SU-DHL-6 (cell line): Measurements from ENCODE around the gene AMMECR1.
"Not testable (repeated sequence)": the region's sequence is repeated elsewhere in the genome, so short reads cannot be mapped to it uniquely, and the experiment has no call there.

Experiments used
- H2AFZ ChIP-seq: fragments of 200-600 bp; sonication (generic); 2 replicates; pipeline ENCODE4 v1.6.1; 2014; ENCODE audit warnings: low read depth, mild to moderate bottlenecking, moderate library complexity, mixed read lengths, antibody characterized with exemption, low read length; ENCODE audit not compliant: severe bottlenecking
- H3F3A ChIP-seq: fragments of 200-600 bp; shearing (Covaris generic); 2 replicates; pipeline ENCODE4 v1.6.0; 2016; ENCODE audit warnings: antibody characterized with exemption, mild to moderate bottlenecking; ENCODE audit not compliant: insufficient read depth
- H3K27ac ChIP-seq: fragments of 200-600 bp; sonication (generic); 2 replicates; pipeline ENCODE4 v1.5.1; 2016; ENCODE audit warnings: low read depth, mild to moderate bottlenecking, low read length, moderate library complexity, mixed read lengths
- H3K27me3 ChIP-seq: fragments of 200-600 bp; sonication (generic), shearing (Covaris generic); 2 replicates; pipeline ENCODE4 v1.6.0; 2014; ENCODE audit warnings: mild to moderate bottlenecking, low read length
- H3K36me3 ChIP-seq: fragments of 200-600 bp; sonication (generic); 2 replicates; pipeline ENCODE4 v1.6.1; 2014; ENCODE audit warnings: mild to moderate bottlenecking, low read length, mixed read lengths
- H3K4me2 ChIP-seq: fragments of 300-600, 200-600 bp; shearing (Covaris generic), sonication (generic); 2 replicates; pipeline ENCODE4 v1.6.0; 2014; ENCODE audit warnings: low read length, low read depth, mild to moderate bottlenecking; ENCODE audit not compliant: poor library complexity, severe bottlenecking
- H3K4me3 ChIP-seq: fragments of 200-600 bp; sonication (generic); 2 replicates; pipeline ENCODE4 v1.5.1; 2014; ENCODE audit warnings: antibody characterized with exemption, low read length, mild to moderate bottlenecking, mixed read lengths; ENCODE audit not compliant: insufficient read depth, poor library complexity, severe bottlenecking
- H3K79me2 ChIP-seq: fragments of 200-600 bp; sonication (generic); 2 replicates; pipeline ENCODE4 v1.6.1; 2014; ENCODE audit warnings: mild to moderate bottlenecking, low read length, moderate library complexity; ENCODE audit not compliant: insufficient read depth
- H3K9ac ChIP-seq: fragments of 200-600 bp; sonication (generic); 2 replicates; pipeline ENCODE4 v1.7.0; 2014; ENCODE audit warnings: mild to moderate bottlenecking, low read length
- H3K9me2 ChIP-seq: fragments of 200-600 bp; sonication (generic); replicated peaks from 2 replicates; pipeline ENCODE4 v1.6.1; 2014; ENCODE audit warnings: low read length; ENCODE audit not compliant: insufficient read depth
- H3K9me3 ChIP-seq: fragments of 200-600 bp; sonication (generic); 2 replicates; pipeline ENCODE4 v1.6.1; 2014; ENCODE audit warnings: low read length, mixed read lengths; ENCODE audit not compliant: insufficient read depth
- H4K20me1 ChIP-seq: fragments of 200-600 bp; sonication (generic); 2 replicates; pipeline ENCODE4 v1.6.1; 2014; ENCODE audit warnings: low read depth, mild to moderate bottlenecking, antibody characterized with exemption, low read length, moderate library complexity, mixed read lengths
- EZH2phosphoT487 ChIP-seq: fragments of 200-600 bp; sonication (generic), shearing (Covaris generic); conservative IDR thresholded peaks from 2 replicates; pipeline ENCODE4 v1.6.1; 2018; ENCODE audit warnings: mild to moderate bottlenecking, antibody characterized with exemption, low read length, moderate library complexity, mixed read lengths
- TF ChIP-seq, protein P1 (sequence below): fragments of 200-600 bp; sonication (generic); IDR thresholded peaks from one replicate; pipeline ENCODE4 v1.5.1; 2017; ENCODE audit warnings: antibody characterized with exemption, mild to moderate bottlenecking, low read length, moderate library complexity; ENCODE audit not compliant: insufficient read depth, poor library complexity, severe bottlenecking

AMMECR1 gene

DNA sequence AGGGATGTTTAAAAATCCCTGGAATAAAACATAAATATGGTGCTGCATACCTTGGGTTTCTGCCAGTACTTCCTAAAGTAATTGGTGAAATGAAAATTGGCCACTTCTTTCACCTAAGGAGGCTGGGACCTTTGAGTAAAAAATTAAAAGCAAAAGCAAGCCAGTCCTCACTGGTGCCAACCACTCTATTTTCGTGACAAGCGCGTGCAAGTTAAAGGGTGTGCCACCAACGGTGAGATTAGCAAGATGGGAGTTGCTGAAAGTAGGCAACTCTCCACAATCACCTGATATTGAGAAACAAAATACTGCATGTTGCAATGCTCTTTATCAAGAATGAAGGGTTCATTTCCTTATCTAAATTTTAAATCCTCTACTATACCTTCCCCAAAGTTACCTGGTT, 21.1 kb upstream of the AMMECR1 start:
- H3K9ac ChIP-seq, result no peak overlapping the region
- H3F3A ChIP-seq, result no peaks in the 10 kb centered on the region
- no peak overlapping the region for H3K4me3 ChIP-seq
- no peaks in the 10 kb centered on the region for H3K27me3 ChIP-seq
- no peak for TF ChIP-seq EZH2phosphoT487
- TF ChIP-seq, protein P1, sequence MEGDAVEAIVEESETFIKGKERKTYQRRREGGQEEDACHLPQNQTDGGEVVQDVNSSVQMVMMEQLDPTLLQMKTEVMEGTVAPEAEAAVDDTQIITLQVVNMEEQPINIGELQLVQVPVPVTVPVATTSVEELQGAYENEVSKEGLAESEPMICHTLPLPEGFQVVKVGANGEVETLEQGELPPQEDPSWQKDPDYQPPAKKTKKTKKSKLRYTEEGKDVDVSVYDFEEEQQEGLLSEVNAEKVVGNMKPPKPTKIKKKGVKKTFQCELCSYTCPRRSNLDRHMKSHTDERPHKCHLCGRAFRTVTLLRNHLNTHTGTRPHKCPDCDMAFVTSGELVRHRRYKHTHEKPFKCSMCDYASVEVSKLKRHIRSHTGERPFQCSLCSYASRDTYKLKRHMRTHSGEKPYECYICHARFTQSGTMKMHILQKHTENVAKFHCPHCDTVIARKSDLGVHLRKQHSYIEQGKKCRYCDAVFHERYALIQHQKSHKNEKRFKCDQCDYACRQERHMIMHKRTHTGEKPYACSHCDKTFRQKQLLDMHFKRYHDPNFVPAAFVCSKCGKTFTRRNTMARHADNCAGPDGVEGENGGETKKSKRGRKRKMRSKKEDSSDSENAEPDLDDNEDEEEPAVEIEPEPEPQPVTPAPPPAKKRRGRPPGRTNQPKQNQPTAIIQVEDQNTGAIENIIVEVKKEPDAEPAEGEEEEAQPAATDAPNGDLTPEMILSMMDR, result no peak
- H3K27ac ChIP-seq, result no peak overlapping the region
- no peak overlapping the region for H3K4me2 ChIP-seq
- H3K79me2 ChIP-seq, result no peaks in the 10 kb centered on the region
- H3K9me2 ChIP-seq, result no peaks in the 10 kb centered on the region
- no peaks in the 10 kb centered on the region for H3K36me3 ChIP-seq
- no peaks in the 10 kb centered on the region for H4K20me1 ChIP-seq
- H3K9me3 ChIP-seq, result no peaks in the 10 kb centered on the region
- no peak overlapping the region for H2AFZ ChIP-seq

DNA sequence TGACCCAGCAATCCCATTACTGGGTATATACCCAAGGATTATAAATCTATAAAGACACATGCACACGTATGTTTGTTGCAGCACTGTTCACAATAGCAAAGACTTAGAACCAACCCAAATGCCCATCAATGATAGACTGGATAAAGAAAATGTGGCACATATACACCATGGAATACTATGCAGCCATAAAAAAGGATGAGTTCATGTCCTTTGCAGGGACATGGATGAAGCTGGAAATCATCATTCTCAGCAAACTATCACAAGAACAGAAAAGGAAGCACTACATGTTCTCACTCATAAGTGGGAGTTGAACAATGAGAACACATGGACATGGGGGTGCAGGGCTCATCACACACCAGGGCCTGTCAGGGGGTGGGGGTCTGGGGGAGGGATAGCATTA, 15.6 kb upstream of the AMMECR1 start:
- not testable (repeated sequence) for H3K9me2 ChIP-seq, H3K27me3 ChIP-seq, H2AFZ ChIP-seq, H4K20me1 ChIP-seq, H3K9me3 ChIP-seq, H3F3A ChIP-seq, H3K36me3 ChIP-seq, H3K79me2 ChIP-seq, H3K9ac ChIP-seq, H3K4me3 ChIP-seq, H3K27ac ChIP-seq, H3K4me2 ChIP-seq

DNA sequence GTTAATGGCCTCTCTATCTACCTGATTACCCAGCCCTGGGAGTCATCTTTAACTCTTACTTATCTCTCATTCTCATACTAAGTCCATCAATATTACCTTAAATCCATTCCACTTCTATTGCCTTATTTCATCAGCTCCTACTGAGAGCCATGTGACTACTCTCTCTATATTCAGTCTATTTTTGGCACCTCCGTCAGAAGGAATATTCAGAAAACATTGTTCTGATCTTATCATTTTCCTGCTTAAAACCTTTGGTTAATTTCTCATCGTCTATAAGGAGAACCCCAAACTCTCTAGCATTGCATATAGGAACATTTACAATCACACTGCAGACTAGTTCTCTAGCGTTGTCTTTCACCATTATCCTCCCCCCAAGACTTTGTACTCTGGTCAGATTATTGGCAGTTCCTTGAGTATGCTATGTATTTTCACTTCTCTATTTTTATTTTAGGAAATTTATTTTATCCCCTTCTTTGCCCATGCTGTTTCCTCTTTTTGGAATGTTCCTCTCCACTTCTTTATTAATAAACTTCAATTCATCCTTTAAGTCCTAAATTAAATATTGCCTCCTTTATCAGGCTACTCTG, 13.7 kb upstream of the AMMECR1 start:
- Histone ChIP-seq H3F3A (no peaks in the 10 kb centered on the region), H3K79me2 (no peaks in the 10 kb centered on the region), H2AFZ (no peak overlapping the region), H3K4me2 (no peak overlapping the region), H3K27me3 (no peaks in the 10 kb centered on the region), H3K9me2 (no peaks in the 10 kb centered on the region), H3K4me3 (no peak overlapping the region), H3K36me3 (no peaks in the 10 kb centered on the region), H4K20me1 (no peaks in the 10 kb centered on the region), H3K9me3 (no peaks in the 10 kb centered on the region), H3K9ac (no peak overlapping the region), H3K27ac (no peak overlapping the region)
- TF ChIP-seq EZH2phosphoT487, result no peak
- TF ChIP-seq, protein P1, result no peak

DNA sequence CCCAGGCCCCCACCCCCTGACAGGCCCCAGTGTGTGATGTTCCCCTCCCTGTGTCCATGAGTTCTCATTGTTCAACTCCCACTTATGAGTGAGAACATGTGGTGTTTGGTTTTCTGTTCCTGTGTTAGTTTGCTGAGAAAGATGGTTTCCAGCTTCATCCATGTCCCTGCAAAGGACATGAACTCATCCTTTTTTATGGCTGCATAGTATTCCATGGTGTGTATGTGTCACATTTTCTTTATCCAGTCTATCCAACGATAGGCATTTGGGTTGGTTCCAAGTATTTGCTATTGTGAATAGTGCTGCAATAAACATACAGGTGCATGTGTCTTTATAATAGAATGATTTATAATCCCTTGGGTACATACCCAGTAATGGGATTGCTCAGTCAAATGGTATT, 10.7 kb upstream of the AMMECR1 start:
- H3F3A ChIP-seq, H3K79me2 ChIP-seq, H3K27ac ChIP-seq, H3K4me2 ChIP-seq, H3K36me3 ChIP-seq, H2AFZ ChIP-seq, H3K9ac ChIP-seq, H4K20me1 ChIP-seq, H3K9me2 ChIP-seq, H3K4me3 ChIP-seq, H3K9me3 ChIP-seq, H3K27me3 ChIP-seq: not testable (repeated sequence)
